H9 (cell line): ENCODE results near the gene CCDC57. TPM values are rescaled to one million over a fixed set of nuclear protein-coding genes. Genes with fewer than 3 reads are reported as not detected.

ENCODE experiments used
- DNase-seq: peaks from one replicate; pipeline ENCODE4 v3.0.0-alpha.2; 2017
- H2AFZ ChIP-seq: one replicate; pipeline ENCODE4 v1.6.1; 2013; ENCODE audit warnings: mild to moderate bottlenecking, low read length, control low read depth, moderate library complexity
- H2AK5ac ChIP-seq: 2 replicates; pipeline ENCODE4 v1.6.1; 2013; ENCODE audit warnings: low read length, control low read depth, mixed read lengths; ENCODE audit not compliant: insufficient read length
- H2BK120ac ChIP-seq: one replicate; pipeline ENCODE4 v1.6.1; 2013; ENCODE audit warnings: low read depth, mild to moderate bottlenecking, low read length, control low read depth, inconsistent platforms; ENCODE audit not compliant: poor library complexity, severe bottlenecking
- H2BK12ac ChIP-seq: 2 replicates; pipeline ENCODE4 v1.6.1; 2013; ENCODE audit warnings: low read length, control low read depth, mixed read lengths, low read depth; ENCODE audit not compliant: insufficient read length
- H2BK15ac ChIP-seq: 2 replicates; pipeline ENCODE4 v1.6.1; 2013; ENCODE audit warnings: low read depth, low read length, control low read depth
- H2BK20ac ChIP-seq: one replicate; pipeline ENCODE4 v1.6.1; 2013; ENCODE audit warnings: low read depth, mild to moderate bottlenecking, low read length, control low read depth, inconsistent platforms; ENCODE audit not compliant: poor library complexity, severe bottlenecking
- H2BK5ac ChIP-seq: 2 replicates; pipeline ENCODE4 v1.6.1; 2013; ENCODE audit warnings: low read length, control low read depth, mixed read lengths; ENCODE audit not compliant: insufficient read length
- H3K14ac ChIP-seq: 2 replicates; pipeline ENCODE4 v1.6.1; 2013; ENCODE audit warnings: low read length, control low read depth; ENCODE audit not compliant: insufficient read depth
- H3K18ac ChIP-seq: 2 replicates; pipeline ENCODE4 v1.6.1; 2013; ENCODE audit warnings: low read depth, mild to moderate bottlenecking, mixed read lengths, low read length, control low read depth; ENCODE audit not compliant: insufficient read length
- H3K23ac ChIP-seq: 2 replicates; pipeline ENCODE4 v1.6.1; 2013; ENCODE audit warnings: low read length, control low read depth, mixed read lengths, low read depth; ENCODE audit not compliant: insufficient read length
- H3K23me2 ChIP-seq: 2 replicates; pipeline ENCODE4 v1.6.1; 2013; ENCODE audit warnings: low read depth, mild to moderate bottlenecking, mixed read lengths, low read length, control low read depth; ENCODE audit not compliant: insufficient read length, poor library complexity, severe bottlenecking
- H3K27ac ChIP-seq: 2 replicates; pipeline ENCODE4 v1.5.1; 2013; ENCODE audit warnings: low read length, control low read depth, mixed read lengths, low read depth; ENCODE audit not compliant: insufficient read length
- H3K27me3 ChIP-seq: 2 replicates; pipeline ENCODE4 v1.6.1; 2013; ENCODE audit warnings: low read length, control low read depth, inconsistent platforms; ENCODE audit not compliant: insufficient read depth
- H3K4ac ChIP-seq: 2 replicates; pipeline ENCODE4 v1.6.1; 2013; ENCODE audit warnings: low read depth, mild to moderate bottlenecking, control low read depth, inconsistent platforms, low read length, moderate library complexity
- H3K4me1 ChIP-seq: 2 replicates; pipeline ENCODE4 v1.6.1; 2013; ENCODE audit warnings: low read length, control low read depth, inconsistent platforms; ENCODE audit not compliant: insufficient read depth
- H3K4me2 ChIP-seq: 2 replicates; pipeline ENCODE4 v1.6.1; 2013; ENCODE audit warnings: low read length, control low read depth, mixed read lengths; ENCODE audit not compliant: insufficient read length, insufficient read depth
- H3K56ac ChIP-seq: 2 replicates; pipeline ENCODE4 v1.6.1; 2013; ENCODE audit warnings: low read depth, mild to moderate bottlenecking, mixed read lengths, low read length, control low read depth; ENCODE audit not compliant: insufficient read length
- H3K79me1 ChIP-seq: 2 replicates; pipeline ENCODE4 v1.6.1; 2013; ENCODE audit warnings: low read depth, mild to moderate bottlenecking, moderate library complexity, low read length, control low read depth, inconsistent platforms; ENCODE audit not compliant: insufficient read depth, poor library complexity, severe bottlenecking
- H3K79me2 ChIP-seq: 2 replicates; pipeline ENCODE4 v1.6.1; 2013; ENCODE audit warnings: low read length, control low read depth, inconsistent platforms; ENCODE audit not compliant: insufficient read depth
- H3K9ac ChIP-seq: 2 replicates; pipeline ENCODE4 v1.6.1; 2013; ENCODE audit warnings: low read length, control low read depth, mixed read lengths; ENCODE audit not compliant: insufficient read length; ENCODE audit errors: extremely low read depth
- H3K9me3 ChIP-seq: one replicate; pipeline ENCODE4 v1.6.1; 2013; ENCODE audit warnings: low read depth, low read length, inconsistent platforms; ENCODE audit not compliant: control insufficient read depth
- H3T11ph ChIP-seq: one replicate; pipeline ENCODE4 v1.6.1; 2013; ENCODE audit warnings: mild to moderate bottlenecking, low read length, control low read depth, inconsistent platforms
- H4K20me1 ChIP-seq: one replicate; pipeline ENCODE4 v1.6.1; 2013; ENCODE audit not compliant: control insufficient read depth, insufficient read length, insufficient read depth
- H4K5ac ChIP-seq: 2 replicates; pipeline ENCODE4 v1.6.1; 2013; ENCODE audit warnings: low read depth, mild to moderate bottlenecking, mixed read lengths, low read length, control low read depth; ENCODE audit not compliant: insufficient read length
- H4K8ac ChIP-seq: replicated peaks from 2 replicates; pipeline ENCODE4 v1.6.1; 2013; ENCODE audit warnings: low read length, control low read depth, mixed read lengths, low read depth; ENCODE audit not compliant: insufficient read length
- H4K91ac ChIP-seq: 2 replicates; pipeline ENCODE4 v1.6.1; 2013; ENCODE audit warnings: low read depth, mild to moderate bottlenecking, moderate library complexity, mixed read lengths, low read length, control low read depth; ENCODE audit not compliant: insufficient read length
- H3K27ac Mint-ChIP-seq, 3 experiments: 2 replicates in 2 of 3; 3 replicates in 1 of 3; pipeline ENCODE4 v1.8.0; 2020 to 2021; ENCODE audit warnings: mixed read lengths in 3 of 3, mild to moderate bottlenecking in 1 of 3, moderate library complexity in 1 of 3
- H3K27me3 Mint-ChIP-seq: 2 replicates; pipeline ENCODE4 v1.8.0; 2021; ENCODE audit warnings: low read depth, mild to moderate bottlenecking, moderate library complexity, mixed read lengths
- H3K36me3 Mint-ChIP-seq, 3 experiments: 2 replicates in 2 of 3; 3 replicates in 1 of 3; pipeline ENCODE4 v1.8.0; 2020 to 2021; ENCODE audit warnings: low read depth in 3 of 3, mixed read lengths in 3 of 3; ENCODE audit not compliant: insufficient read depth in 1 of 3
- H3K4me1 Mint-ChIP-seq, 2 experiments: 2 replicates each; pipeline ENCODE4 v1.8.0; 2020; ENCODE audit warnings: mixed read lengths in 2 of 2
- H3K4me3 Mint-ChIP-seq, 2 experiments: 2 replicates in 1 of 2; 3 replicates in 1 of 2; pipeline ENCODE4 v1.8.0; 2020 to 2021; ENCODE audit warnings: mild to moderate bottlenecking in 2 of 2, mixed read lengths in 2 of 2, moderate library complexity in 1 of 2
- H3K9me3 Mint-ChIP-seq, 2 experiments: 2 replicates in 1 of 2; 3 replicates in 1 of 2; pipeline ENCODE4 v1.8.0; 2020; ENCODE audit warnings: mild to moderate bottlenecking in 2 of 2, mixed read lengths in 2 of 2, moderate library complexity in 1 of 2
- CTCF ChIP-seq: fragments of 200-600 bp; sonication (generic); conservative IDR thresholded peaks from 3 replicates; pipeline ENCODE4 v1.8.0; 2021; ENCODE audit warnings: antibody characterized with exemption, mild to moderate bottlenecking
- WGBS: extraction: QIAGEN DNeasy Blood & Tissue Kit; methylation state at CpG from one replicate; pipeline ENCODE4 v1.1.7; 2013; ENCODE audit warnings: missing lambda C conversion rate, low lambda C conversion rate, mixed read lengths; ENCODE audit not compliant: insufficient read length; ENCODE audit errors: extremely low coverage; 5-methylcytosine and 5-hydroxymethylcytosine counted together
- total RNA-seq: library from RNA; stranded (reverse); gene quantifications from 2 replicates; pipeline ENCODE4 v1.2.1, GENCODE V29; 2021

CCDC57 gene
- total RNA-seq, 1 experiment from 2014 or later, result 11.0 TPM

DNA sequence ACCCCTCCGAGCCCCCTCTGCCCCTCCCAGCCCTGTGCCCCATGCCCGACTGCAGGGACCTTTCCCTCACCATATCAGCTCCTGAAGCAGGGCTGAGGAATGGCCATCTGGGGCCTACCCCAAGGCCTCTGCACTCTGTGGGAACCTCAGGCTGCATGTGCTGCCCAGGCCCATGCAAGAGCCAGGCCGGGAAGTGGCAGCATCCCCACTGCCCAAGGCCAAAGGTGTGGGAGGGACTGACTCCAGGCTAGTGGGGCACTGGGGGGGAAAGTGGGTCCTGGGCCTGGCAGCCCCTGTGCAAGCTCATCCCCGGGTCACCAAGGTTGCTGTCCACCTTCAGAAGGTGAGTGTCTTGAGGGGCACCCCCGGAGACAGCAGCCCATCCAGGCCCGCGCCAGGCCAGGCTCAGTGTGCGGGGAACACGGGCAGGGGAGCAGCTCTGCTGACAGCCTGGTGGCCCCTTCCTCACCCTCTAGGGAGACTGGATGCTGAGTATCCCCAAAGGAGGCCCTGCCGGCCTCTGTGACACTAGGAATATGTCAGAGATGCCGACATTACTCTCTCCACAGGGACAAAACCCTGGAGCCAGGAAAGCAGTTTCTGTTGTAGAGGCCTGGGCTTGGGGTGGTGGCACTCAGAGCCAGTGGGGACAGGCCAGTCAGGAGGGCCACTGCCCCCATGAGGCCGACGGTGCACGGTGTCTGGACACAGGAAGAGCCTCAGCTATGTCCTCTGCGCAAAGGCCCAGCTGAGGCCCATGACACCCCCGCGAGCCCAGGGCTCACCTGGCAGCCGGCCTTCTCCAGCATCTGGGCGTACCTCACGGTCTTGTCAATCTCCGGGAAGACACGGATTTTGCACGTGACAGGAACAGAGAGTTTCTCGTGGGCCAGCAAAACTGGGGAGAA lies 150.3 kb downstream of the CCDC57 start:
- Histone ChIP-seq H3K23me2 (peaks cover 15% of the 10 kb centered on the region), H3K4me2 (no peak overlapping the region), H3K27ac (no peak overlapping the region), H2BK5ac (no peak overlapping the region), H3K4ac (no peak overlapping the region), H3T11ph (no peak overlapping the region), H2BK20ac (no peak overlapping the region), H3K56ac (no peak overlapping the region), H3K79me2 (no peaks in the 10 kb centered on the region), H3K14ac (no peak overlapping the region), H2BK15ac (no peak overlapping the region), H4K20me1 (no peaks in the 10 kb centered on the region), H3K9ac (no peak overlapping the region), H4K5ac (no peak overlapping the region), H2BK120ac (no peak overlapping the region), H3K79me1 (no peaks in the 10 kb centered on the region), H3K9me3 (no peaks in the 10 kb centered on the region), H2AK5ac (no peak overlapping the region), H3K18ac (no peak overlapping the region), H3K27me3 (no peaks in the 10 kb centered on the region), H4K8ac (no peak overlapping the region), H2AFZ (no peak overlapping the region), H3K4me1 (no peaks in the 10 kb centered on the region), H2BK12ac (no peak overlapping the region), H3K23ac (no peak overlapping the region), H4K91ac (no peak overlapping the region)
- H3K27me3 Mint-ChIP-seq, result peaks cover 4% of the 10 kb centered on the region; the same call in 1 of the 2 replicates
- peaks cover 4 to 23% (median 21%) of the 10 kb centered on the region in 3 experiments for H3K36me3 Mint-ChIP-seq
- no peak; the same call in 2 of the 3 replicates for TF ChIP-seq CTCF
- peak overlapping the region in 1 of 2 experiments; percentile 15; a peak in 1 of 5 replicates for H3K4me3 Mint-ChIP-seq
- peaks cover 4 to 5% of the 10 kb centered on the region in 2 experiments for H3K4me1 Mint-ChIP-seq
- no peak overlapping the region for H3K27ac Mint-ChIP-seq
- DNase-seq, result no peak
- WGBS, result no CpG with 5 or more reads among the region's 24 CpGs
- H3K9me3 Mint-ChIP-seq, result no peaks in the 10 kb centered on the region; a peak in 1 of 5 replicates
